HL-60 (cell line): ENCODE results near the gene CDC23.

Experiments
- CTCF ChIP-seq: IDR thresholded peaks from one replicate; pipeline ENCODE4 v1.5.1; 2011; ENCODE audit warnings: low read length, control low read depth, inconsistent platforms; ENCODE audit not compliant: insufficient read depth
- GABPA ChIP-seq: IDR thresholded peaks from 2 replicates; pipeline ENCODE4 v1.6.1; 2012; ENCODE audit warnings: low read depth
- REST ChIP-seq: IDR thresholded peaks from 2 replicates; pipeline ENCODE4 v1.6.1; 2012; ENCODE audit warnings: low read depth; ENCODE audit not compliant: insufficient replicate concordance
- SPI1 ChIP-seq: IDR thresholded peaks from 2 replicates; pipeline ENCODE4 v1.6.1; 2012; ENCODE audit warnings: low read depth, mild to moderate bottlenecking, borderline replicate concordance

GRCh38 chr5:138138949-138139780 lies 74.0 kb downstream of the CDC23 start, which contains the start of gene NME5:
- TF ChIP-seq GABPA (no peak), REST (no peak), CTCF (no peak), SPI1 (no peak)
